ENCODE results near the gene OR14A16. TPM values are rescaled to one million over a fixed set of nuclear protein-coding genes. Genes with fewer than 3 reads are reported as not detected.

Gene OR14A16
- not detected in 5 replicates for total RNA-seq (2022; extraction: Qiagen RNA extraction; ENCODE audit: low read depth)

GRCh38 chr1:247824023-247824422 is at the start of gene OR14A16:
TSS of gene OR14A16 (minus strand) at chr1:247824119. CDS start at chr1:247815729, 8,390 bp downstream.

GRCh38 chr1:247857069-247857984 is 33.4 kb upstream of the OR14A16 start, which contains the start of gene TRIM58:
TSS of gene TRIM58 (plus strand) at chr1:247857187. CDS start at chr1:247857247, 60 bp downstream.

GRCh38 chr1:247841796-247842195 is 17.9 kb upstream of the OR14A16 start, which contains the start of gene OR11L1:
TSS of gene OR11L1 (minus strand) at chr1:247841896. CDS start at chr1:247841896, 0 bp downstream.

Other genes starting within 250 kb of the OR14A16 start
- not detected in 5 replicates for gene OR2G2, start 235.8 kb downstream of the OR14A16 start, total RNA-seq (2022; extraction: Qiagen RNA extraction; ENCODE audit: low read depth)
- not detected in 5 replicates for gene OR2G3, start 218.5 kb downstream of the OR14A16 start, total RNA-seq (2022; extraction: Qiagen RNA extraction; ENCODE audit: low read depth)
- not detected in 5 replicates for gene OR13G1, start 144.4 kb downstream of the OR14A16 start, total RNA-seq (2022; extraction: Qiagen RNA extraction; ENCODE audit: low read depth)
- gene OR6F1, start 107.5 kb downstream of the OR14A16 start, total RNA-seq (2022; extraction: Qiagen RNA extraction; ENCODE audit: low read depth), result not detected in 5 replicates
- gene OR14K1, start 85.5 kb downstream of the OR14A16 start, total RNA-seq (2022; extraction: Qiagen RNA extraction; ENCODE audit: low read depth), result not detected in 5 replicates
- gene OR14A2, start 76.0 kb downstream of the OR14A16 start, total RNA-seq (2022; extraction: Qiagen RNA extraction; ENCODE audit: low read depth), result not detected in 5 replicates
- not detected in 5 replicates for gene OR1C1, start 63.6 kb downstream of the OR14A16 start, total RNA-seq (2022; extraction: Qiagen RNA extraction; ENCODE audit: low read depth)
- not detected in 5 replicates for gene OR11L1, start 17.8 kb upstream of the OR14A16 start, total RNA-seq (2022; extraction: Qiagen RNA extraction; ENCODE audit: low read depth)
- gene TRIM58, start 33.1 kb upstream of the OR14A16 start, total RNA-seq (2022; extraction: Qiagen RNA extraction; ENCODE audit: low read depth), result not detected in 5 replicates
- gene OR2W3, start 71.5 kb upstream of the OR14A16 start, total RNA-seq (2022; extraction: Qiagen RNA extraction; ENCODE audit: low read depth), result not detected in 5 replicates
- gene OR2T8, start 96.1 kb upstream of the OR14A16 start, total RNA-seq (2022; extraction: Qiagen RNA extraction; ENCODE audit: low read depth), result not detected in 5 replicates
- gene OR2AJ1, start 100.8 kb upstream of the OR14A16 start, total RNA-seq (2022; extraction: Qiagen RNA extraction; ENCODE audit: low read depth), result not detected in 5 replicates
- gene OR2L8, start 124.7 kb upstream of the OR14A16 start, total RNA-seq (2022; extraction: Qiagen RNA extraction; ENCODE audit: low read depth), result not detected in 5 replicates
- gene OR2AK2, start 141.1 kb upstream of the OR14A16 start, total RNA-seq (2022; extraction: Qiagen RNA extraction; ENCODE audit: low read depth), result not detected in 5 replicates
- gene OR2L5, start 189.5 kb upstream of the OR14A16 start, total RNA-seq (2022; extraction: Qiagen RNA extraction; ENCODE audit: low read depth), result not detected in 5 replicates
- not detected in 5 replicates for gene OR2L2, start 206.0 kb upstream of the OR14A16 start, total RNA-seq (2022; extraction: Qiagen RNA extraction; ENCODE audit: low read depth)
- gene OR2L3, start 222.7 kb upstream of the OR14A16 start, total RNA-seq (2022; extraction: Qiagen RNA extraction; ENCODE audit: low read depth), result not detected in 5 replicates

All from A549 treated with GW870086 at 1 μM for 4 hours (cell line).